ENCODE results near the gene BMP8A. TPM values are rescaled to one million over a fixed set of nuclear protein-coding genes. Genes with fewer than 3 reads are reported as not detected.

The BMP8A gene
- total and polyA plus RNA-seq, 7 donors, result 0.27 to 3.2 (median 0.81) TPM; not detected in 1

DNA sequence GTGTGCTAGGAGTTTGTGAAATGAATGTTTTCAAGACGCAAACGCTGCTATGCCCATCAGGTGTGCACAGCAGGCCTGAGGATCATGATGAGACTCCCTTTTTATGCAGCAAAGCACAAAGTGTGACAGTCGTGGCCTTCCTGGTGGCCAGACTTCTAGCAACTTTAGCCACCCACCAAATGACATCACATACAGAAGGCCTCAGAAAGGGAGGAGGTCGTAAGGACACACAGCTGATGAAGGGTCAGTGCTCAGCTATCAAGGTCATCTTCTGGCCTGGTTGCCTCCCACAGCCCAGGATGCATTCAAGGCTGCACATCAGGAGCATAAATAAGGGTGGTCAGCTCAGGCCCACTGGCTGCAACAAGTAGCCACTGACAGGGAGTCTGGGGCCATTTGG, 36.6 kb downstream of the BMP8A start:
- Histone ChIP-seq H3K9me3 (no peaks in the 10 kb centered on the region), H3K27ac (no peak overlapping the region), H3K27me3 (no peaks in the 10 kb centered on the region), H3K4me1 (peaks cover 0 to 4% (median 0%) of the 10 kb centered on the region in 4 donors), H3K4me3 (no peak overlapping the region), H3K36me3 (peaks cover 0 to 68% (median 11%) of the 10 kb centered on the region in 4 donors)
- 88 to 92% methylated on average over 4 of the region's 4 CpGs for WGBS, 2 donors
- TF ChIP-seq POLR2AphosphoS5 (IDR thresholded peaks at IDR 0.05) (no peak), POLR2A (IDR thresholded peaks at IDR 0.05) (no peak), EP300 (IDR thresholded peaks at IDR 0.05) (no peak)
- TF ChIP-seq, protein P1, sequence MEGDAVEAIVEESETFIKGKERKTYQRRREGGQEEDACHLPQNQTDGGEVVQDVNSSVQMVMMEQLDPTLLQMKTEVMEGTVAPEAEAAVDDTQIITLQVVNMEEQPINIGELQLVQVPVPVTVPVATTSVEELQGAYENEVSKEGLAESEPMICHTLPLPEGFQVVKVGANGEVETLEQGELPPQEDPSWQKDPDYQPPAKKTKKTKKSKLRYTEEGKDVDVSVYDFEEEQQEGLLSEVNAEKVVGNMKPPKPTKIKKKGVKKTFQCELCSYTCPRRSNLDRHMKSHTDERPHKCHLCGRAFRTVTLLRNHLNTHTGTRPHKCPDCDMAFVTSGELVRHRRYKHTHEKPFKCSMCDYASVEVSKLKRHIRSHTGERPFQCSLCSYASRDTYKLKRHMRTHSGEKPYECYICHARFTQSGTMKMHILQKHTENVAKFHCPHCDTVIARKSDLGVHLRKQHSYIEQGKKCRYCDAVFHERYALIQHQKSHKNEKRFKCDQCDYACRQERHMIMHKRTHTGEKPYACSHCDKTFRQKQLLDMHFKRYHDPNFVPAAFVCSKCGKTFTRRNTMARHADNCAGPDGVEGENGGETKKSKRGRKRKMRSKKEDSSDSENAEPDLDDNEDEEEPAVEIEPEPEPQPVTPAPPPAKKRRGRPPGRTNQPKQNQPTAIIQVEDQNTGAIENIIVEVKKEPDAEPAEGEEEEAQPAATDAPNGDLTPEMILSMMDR (IDR thresholded peaks at IDR 0.05), result no peak
- intact Hi-C loops (cut with DNase I), result no loop called here
- DNase-seq, result no peak

DNA sequence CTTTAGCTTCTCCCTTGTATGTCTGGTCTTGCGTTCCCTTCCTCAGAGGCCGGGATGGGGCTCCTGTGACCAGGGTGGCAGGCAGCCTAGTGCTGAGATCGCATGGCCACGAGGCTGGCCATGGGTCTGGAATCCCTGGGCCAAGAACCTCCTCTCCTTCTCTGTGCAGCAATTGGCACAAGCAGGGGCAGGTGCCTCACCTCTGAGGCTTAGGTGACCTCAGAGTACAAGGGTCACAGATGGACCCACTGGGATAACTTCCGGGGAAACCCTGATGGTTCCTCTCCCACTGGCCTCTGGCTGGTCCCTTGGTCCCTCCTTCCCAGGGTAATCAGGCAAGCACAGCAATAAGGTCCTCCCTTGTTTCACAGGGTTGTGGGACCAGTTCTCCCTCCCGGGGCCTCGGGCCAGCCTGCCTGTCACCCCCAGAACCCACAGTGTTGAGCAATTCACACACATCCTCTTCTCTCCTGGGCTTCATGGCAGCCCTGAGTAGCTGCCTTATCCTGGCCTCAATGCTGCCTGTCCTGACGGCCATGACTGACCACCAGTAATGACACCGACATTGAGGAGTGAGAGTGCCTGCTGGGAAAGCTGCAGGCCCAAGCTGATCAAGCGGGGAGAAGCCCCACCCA, 38.6 kb downstream of the BMP8A start:
- no peaks in the 10 kb centered on the region for H3K9me3 ChIP-seq
- intact Hi-C loops (cut with DNase I), result loop anchor here (10.0 kb wide), 1 partner anchor 45 kb away; no protein-coding TSS in a partner anchor
- H3K27me3 ChIP-seq, result no peaks in the 10 kb centered on the region
- WGBS, 2 donors, result 90 to 92% methylated on average over 10 of the region's 10 CpGs
- H3K4me1 ChIP-seq, result no peaks in the 10 kb centered on the region
- H3K4me3 ChIP-seq, result no peak overlapping the region
- TF ChIP-seq, protein P1 (IDR thresholded peaks at IDR 0.05), result no peak
- TF ChIP-seq POLR2A (IDR thresholded peaks at IDR 0.05) (no peak), POLR2AphosphoS5 (IDR thresholded peaks at IDR 0.05) (no peak), EP300 (IDR thresholded peaks at IDR 0.05) (no peak)
- no peak for DNase-seq
- no peak overlapping the region for H3K27ac ChIP-seq
- peaks cover 0 to 71% (median 11%) of the 10 kb centered on the region in 4 donors for H3K36me3 ChIP-seq

DNA sequence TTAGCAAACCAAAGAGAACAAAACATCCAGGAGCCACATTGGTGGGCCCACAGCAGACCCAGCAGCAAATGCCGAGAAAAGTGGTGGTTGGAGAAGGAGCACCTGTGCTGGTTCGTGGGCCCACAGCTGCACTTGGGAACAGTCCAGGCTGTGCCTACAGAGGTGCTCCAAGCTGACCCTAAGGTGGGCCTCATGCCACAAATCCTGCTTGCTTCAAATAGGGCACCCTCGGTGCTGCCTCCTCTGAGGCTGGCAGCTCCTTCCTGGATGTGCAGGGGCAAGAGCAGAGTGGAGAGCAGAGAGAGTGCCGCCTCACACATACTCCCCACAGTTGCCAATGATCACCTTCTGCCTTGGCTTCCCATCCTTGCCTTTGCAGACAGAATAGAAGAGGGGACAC, 40.1 kb downstream of the BMP8A start:
- no peaks in the 10 kb centered on the region for H3K4me1 ChIP-seq
- no peaks in the 10 kb centered on the region for H3K9me3 ChIP-seq
- 95 to 96% methylated on average over 4 of the region's 4 CpGs for WGBS, 2 donors
- H3K4me3 ChIP-seq, result no peak overlapping the region
- intact Hi-C loops (cut with DNase I), result loop anchor here (10.0 kb wide), 1 partner anchor 47 kb away; no protein-coding TSS in a partner anchor
- H3K27me3 ChIP-seq, result no peaks in the 10 kb centered on the region
- no peak for TF ChIP-seq EP300 (IDR thresholded peaks at IDR 0.05)
- H3K36me3 ChIP-seq, result peaks cover 0 to 68% (median 11%) of the 10 kb centered on the region in 4 donors
- no peak overlapping the region for H3K27ac ChIP-seq
- no peak for DNase-seq

- Histone ChIP-seq H3K4me1 (no peaks in the 10 kb centered on the region), H3K27me3 (no peaks in the 10 kb centered on the region), H3K36me3 (peaks cover 0 to 57% (median 5%) of the 10 kb centered on the region in 4 donors), H3K4me3 (no peak overlapping the region), H3K27ac (no peak overlapping the region), H3K9me3 (no peaks in the 10 kb centered on the region)
- DNase-seq, result no peak
- TF ChIP-seq EP300 (IDR thresholded peaks at IDR 0.05) (no peak), POLR2A (IDR thresholded peaks at IDR 0.05) (no peak), POLR2AphosphoS5 (IDR thresholded peaks at IDR 0.05) (no peak)
- TF ChIP-seq, protein P1 (IDR thresholded peaks at IDR 0.05), result no peak
- intact Hi-C loops (cut with DNase I), result loop anchor here (10.0 kb wide), 1 partner anchor 49 kb away; no protein-coding TSS in a partner anchor
- WGBS, 2 donors, result 93 to 96% methylated on average over 1 of the region's 1 CpG
Observed at GRCh38 chr1:39533442-39533841, 42.0 kb downstream of the BMP8A start.

GRCh38 chr1:39538531-39539251, 47.3 kb downstream of the BMP8A start:
- TF ChIP-seq POLR2A (IDR thresholded peaks at IDR 0.05) (no peak), EP300 (IDR thresholded peaks at IDR 0.05) (no peak), POLR2AphosphoS5 (IDR thresholded peaks at IDR 0.05) (no peak)
- TF ChIP-seq, protein P1 (IDR thresholded peaks at IDR 0.05), result no peak
- no peak for DNase-seq
- no peaks in the 10 kb centered on the region for H3K9me3 ChIP-seq
- H3K4me3 ChIP-seq, result no peak overlapping the region
- no peak overlapping the region for H3K27ac ChIP-seq
- WGBS, 2 donors, result 85 to 86% methylated on average over 9 of the region's 9 CpGs
- peaks cover 0 to 29% (median 2%) of the 10 kb centered on the region in 4 donors for H3K36me3 ChIP-seq
- H3K27me3 ChIP-seq, result no peaks in the 10 kb centered on the region
- intact Hi-C loops (cut with DNase I), result loop anchor here (2.0 to 10.0 kb wide), 2 partner anchors 54 to 440 kb away; no protein-coding TSS in a partner anchor
- H3K4me1 ChIP-seq, result peaks cover 0 to 5% (median 2%) of the 10 kb centered on the region in 4 donors

Data from sigmoid colon (tissue), 7 donors.